ENCODE measurements around the gene TUBGCP3.
"Not testable (repeated sequence)": the region's sequence is repeated elsewhere in the genome, so short reads cannot be mapped to it uniquely, and the experiment has no call there.

Gene TUBGCP3

DNA sequence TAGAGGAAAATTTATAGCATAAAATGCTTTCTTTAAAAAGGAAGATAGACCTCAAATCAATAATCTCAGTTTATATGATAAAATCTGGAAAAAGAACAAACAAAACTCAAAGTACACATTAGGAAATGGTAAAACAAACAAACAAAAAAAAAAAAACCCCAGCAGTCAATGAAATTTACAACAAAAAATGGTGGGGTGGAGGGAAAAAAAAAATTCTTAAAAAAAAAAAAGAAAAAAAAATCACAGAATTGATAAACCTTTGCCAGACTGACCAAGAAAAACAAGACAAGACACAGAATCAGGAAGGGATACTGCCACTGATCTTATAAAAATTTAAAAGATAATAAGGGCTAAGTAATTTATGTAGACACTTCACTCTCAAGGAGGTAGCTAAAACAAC, 11.2 kb downstream of the TUBGCP3 start:
- DNase-seq (ENCODE audit: low read depth) = no peak

GRCh38 chr13:112576191-112576590, 11.8 kb downstream of the TUBGCP3 start:
- DNase-seq (ENCODE audit: low read depth) = no peak

GRCh38 chr13:112575675-112576074, 12.3 kb downstream of the TUBGCP3 start:
- DNase-seq (ENCODE audit: low read depth) = no peak

DNA sequence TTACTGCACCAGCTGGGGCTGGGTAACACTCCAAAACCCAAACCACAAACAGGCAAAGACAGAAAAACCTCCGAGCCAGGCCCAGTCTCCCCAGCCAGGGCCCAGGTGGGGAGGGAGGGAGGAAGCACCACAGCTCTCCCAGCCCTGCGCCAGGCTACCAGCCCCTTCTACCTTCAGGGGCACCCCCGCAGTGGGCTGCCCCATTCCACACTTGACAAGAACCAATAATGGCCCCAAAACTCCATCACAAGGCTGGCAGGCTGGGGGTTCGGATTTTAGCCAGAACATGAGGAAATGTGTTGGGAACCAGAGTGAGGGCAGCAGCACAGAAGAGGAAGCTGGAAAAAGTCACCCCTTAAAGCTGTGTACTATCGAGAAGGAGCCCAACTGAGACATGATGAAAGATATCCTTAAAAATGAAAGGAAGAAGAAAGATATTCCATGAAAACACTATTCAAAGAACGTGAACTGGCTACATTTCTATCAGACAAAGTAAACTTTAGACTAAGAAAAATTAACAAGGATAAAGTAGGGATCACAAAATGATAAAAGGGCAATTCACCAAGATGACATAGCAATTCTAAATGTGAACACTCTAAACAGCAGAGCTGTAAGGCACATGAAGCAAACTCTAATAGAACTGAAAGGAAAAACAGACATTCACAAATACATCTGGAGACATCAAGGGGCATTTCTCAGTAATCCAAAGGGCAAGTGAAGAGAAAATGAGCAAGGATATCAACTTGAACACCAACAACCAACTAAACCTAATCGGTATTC, 12.9 kb downstream of the TUBGCP3 start:
- DNase-seq (ENCODE audit: low read depth) = no peak

GRCh38 chr13:112574416-112574815, 13.5 kb downstream of the TUBGCP3 start:
- no peak for DNase-seq (ENCODE audit: low read depth)

- no peak for DNase-seq (ENCODE audit: low read depth)
Observed at GRCh38 chr13:112573710-112574109, 14.2 kb downstream of the TUBGCP3 start.

- DNase-seq (ENCODE audit: low read depth) = no peak
Observed at GRCh38 chr13:112572366-112572765, 15.6 kb downstream of the TUBGCP3 start.

DNA sequence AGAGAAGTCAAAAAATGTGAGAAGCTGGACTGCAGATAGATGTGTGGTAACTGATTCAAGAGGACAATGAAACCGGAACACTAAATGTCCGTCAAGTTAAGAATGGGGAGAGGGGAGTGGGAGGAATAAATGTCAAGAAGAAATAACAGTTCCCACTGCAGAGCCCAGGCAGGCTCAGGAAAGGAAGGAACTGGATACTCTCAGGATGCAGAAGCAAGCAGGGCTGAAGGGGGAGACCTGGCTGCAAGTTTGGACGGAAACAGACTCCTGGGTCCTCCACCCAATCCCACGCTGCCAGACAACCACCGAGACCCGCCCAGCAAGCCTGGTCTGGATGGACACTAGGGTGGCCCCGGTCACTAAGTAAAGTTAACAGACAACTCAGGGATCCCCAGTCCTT, 18.1 kb downstream of the TUBGCP3 start:
- no peak for DNase-seq (ENCODE audit: low read depth)

GRCh38 chr13:112567161-112567862, 20.6 kb downstream of the TUBGCP3 start:
- no peak for DNase-seq (ENCODE audit: low read depth)

- DNase-seq (ENCODE audit: low read depth) = no peak
Observed at GRCh38 chr13:112562786-112563383, 25.1 kb downstream of the TUBGCP3 start.

GRCh38 chr13:112562254-112562653, 25.7 kb downstream of the TUBGCP3 start:
- no peak for DNase-seq (ENCODE audit: low read depth)

- DNase-seq (ENCODE audit: low read depth) = no peak
Observed at GRCh38 chr13:112561478-112561877, 26.5 kb downstream of the TUBGCP3 start.

DNA sequence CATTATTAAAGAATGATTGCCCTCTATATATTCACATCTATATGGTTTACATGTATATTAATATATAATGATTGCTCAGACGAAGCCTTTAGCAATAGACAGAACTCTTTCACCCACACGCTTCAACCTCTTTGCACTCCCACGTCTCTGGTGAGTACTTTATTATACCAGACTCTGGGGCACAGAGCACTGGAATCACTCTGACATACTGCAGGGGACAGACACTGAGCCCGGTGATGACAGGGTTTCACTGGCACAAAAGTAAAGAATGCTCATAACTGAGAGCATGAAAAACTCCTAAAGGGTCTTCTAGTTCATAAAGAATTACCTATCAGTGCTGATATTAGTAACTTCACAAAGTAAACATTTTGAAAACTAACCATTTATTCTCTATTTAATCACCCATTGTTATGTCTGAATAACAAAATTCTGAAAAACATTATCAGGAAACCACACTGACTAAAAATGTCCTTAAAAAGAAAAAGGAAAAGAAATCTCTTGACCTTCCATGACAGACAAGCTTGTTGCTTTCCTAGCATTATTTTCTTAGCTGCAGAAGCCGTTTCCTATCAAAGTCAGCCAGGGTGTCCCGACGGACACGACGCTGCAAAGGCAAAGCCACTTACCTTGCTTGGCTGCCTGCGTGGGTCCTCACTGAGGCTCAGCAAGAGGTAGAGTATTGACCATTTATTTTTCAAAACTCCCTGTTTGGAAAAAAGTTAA, 29.1 kb downstream of the TUBGCP3 start:
- no peak for DNase-seq (ENCODE audit: low read depth)

DNA sequence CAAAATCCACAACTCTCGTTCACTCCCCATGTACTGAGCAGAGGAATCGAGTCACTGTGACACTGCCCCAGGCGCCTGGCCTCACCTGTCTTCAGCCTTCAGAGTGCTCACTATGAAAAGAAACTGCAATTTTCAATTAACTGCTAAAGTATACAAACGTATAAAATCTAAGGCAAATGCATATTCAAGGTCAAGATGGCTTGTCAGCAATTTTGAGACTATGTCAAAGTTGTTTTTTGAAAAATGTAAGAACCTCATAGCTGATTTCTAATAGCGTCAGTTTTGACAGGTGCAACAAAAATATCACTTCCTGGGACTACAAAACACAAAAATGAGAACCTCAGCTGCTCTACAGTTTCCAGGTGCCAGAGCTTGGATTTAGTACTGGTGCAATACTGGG, 31.4 kb downstream of the TUBGCP3 start:
- no peak for DNase-seq (ENCODE audit: low read depth)

DNA sequence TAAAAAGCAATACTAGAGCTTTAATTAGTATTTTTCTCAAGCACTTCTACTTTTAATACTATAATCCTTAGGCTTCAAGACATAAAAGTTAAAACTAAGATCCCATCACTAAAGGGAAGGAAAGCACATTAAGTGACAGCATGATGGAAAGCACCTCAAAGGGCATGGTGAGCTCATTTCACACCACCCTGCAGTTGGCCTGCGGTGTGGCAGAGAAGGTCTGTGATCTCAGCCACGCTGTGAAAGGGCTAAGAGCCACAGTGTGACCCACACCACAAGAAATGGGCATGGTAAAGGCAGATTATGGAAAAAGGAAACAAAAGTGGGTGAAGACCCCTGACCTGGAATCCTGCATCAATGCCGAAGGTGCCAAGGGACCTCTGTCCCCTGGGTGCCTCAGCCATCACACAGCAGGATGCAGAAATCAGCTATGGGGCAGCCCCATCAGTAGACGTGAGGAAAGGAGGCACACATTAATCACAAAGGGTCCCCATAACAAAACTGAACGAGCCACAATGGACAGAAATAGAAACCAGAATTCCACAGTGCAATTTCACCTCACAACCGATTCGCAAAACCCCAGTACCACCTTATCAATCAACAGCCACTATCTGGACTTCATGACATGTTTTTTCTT, 33.6 kb downstream of the TUBGCP3 start:
- no peak for DNase-seq (ENCODE audit: low read depth)

GRCh38 chr13:112548975-112549374, 39.0 kb downstream of the TUBGCP3 start:
- not testable (repeated sequence) for DNase-seq (ENCODE audit: low read depth)

GRCh38 chr13:112545856-112546255, 42.1 kb downstream of the TUBGCP3 start:
- DNase-seq (ENCODE audit: low read depth) = no peak

GRCh38 chr13:112532837-112533745, 54.9 kb downstream of the TUBGCP3 start:
- DNase-seq (ENCODE audit: low read depth) = no peak

- DNase-seq (ENCODE audit: low read depth) = no peak
Observed at GRCh38 chr13:112531263-112531794, 56.6 kb downstream of the TUBGCP3 start.

DNA sequence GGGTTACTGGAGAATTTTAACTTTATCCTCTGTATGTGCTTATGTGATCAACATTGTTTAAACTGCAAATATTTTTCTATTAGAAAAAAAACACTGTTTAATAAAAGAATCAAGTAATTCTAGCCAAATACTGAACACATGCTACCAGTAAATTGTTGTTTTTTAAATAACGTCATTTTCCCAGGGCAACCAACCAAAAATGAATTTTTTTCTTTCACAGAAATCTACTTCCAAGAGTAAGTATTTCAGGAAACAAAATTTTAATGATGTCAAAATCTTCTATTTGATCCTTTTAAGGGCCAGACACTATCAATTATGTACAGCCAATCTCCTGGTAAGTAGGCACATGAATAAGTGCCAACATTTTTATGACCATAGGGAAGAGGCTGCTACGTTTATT, 57.1 kb downstream of the TUBGCP3 start:
- no peak for DNase-seq (ENCODE audit: low read depth)

DNA sequence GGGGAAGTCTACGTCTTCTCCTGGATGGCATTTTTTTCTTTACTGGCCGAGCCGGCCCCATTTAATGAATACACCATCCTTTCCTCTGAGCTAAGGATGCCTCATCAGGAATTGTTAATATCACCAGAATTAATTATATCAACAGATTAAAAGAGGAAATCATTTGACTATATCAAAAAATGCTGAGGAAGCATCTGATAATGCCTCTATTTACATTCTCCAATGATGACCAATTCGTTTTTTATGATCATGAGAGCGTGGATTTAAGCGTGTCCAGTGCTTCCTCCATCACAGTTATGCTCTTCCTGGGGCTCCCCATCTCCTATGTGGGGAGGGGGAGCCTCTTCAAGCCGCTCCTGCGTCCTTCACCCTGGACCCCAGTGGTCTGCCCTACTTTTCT, 58.7 kb downstream of the TUBGCP3 start:
- no peak for DNase-seq (ENCODE audit: low read depth)

Data from HS-5 (cell line).